ENCODE results near the gene HOXD11.

Gene HOXD11

DNA sequence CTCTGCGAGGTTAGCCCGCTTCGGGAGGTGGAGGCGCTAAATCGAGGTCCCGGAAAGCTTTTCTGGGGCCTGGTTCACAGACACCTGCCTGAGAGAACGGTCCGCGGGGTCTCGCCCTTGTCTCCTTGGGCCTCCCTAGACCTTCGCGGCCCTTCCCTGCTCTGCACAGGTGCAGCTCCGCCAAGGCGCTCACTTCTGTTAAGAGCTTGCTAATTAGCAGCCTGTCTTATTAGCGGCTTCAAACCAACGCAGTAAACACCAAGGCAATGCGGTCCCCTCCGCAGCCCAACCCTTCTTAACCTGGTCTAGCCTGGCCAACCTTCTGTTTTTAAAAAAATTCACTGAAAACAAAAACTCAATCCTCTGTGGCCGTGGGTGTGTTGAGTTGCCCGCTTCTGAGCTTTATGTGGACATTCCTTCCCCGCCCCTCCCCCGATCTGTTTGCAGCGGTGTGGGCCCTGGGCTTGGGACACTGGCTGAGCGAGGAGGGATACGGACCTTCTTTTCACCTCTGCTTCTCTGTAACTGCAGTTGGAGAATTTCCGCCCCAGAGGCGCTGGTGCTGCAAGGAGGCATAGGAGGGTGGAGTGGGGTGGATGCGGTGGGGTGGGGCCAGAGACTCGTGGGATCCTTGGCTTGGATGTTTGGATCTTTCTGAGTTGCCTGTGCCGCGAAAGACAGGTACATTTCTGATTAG lies 40.9 kb downstream of the HOXD11 start:
- Histone ChIP-seq H3K4me3 (ENCODE audit: low read length) (no peak overlapping the region), H3K4me1 (ENCODE audit: insufficient read depth, low read length) (no peaks in the 10 kb centered on the region), H3K27me3 (ENCODE audit: insufficient read depth, low read length) (peaks cover 92% of the 10 kb centered on the region), H3K36me3 (ENCODE audit: insufficient read depth, low read length) (no peaks in the 10 kb centered on the region), H2AFZ (ENCODE audit: low read depth, low read length) (no peak overlapping the region), H3K9me3 (ENCODE audit: low read length) (no peaks in the 10 kb centered on the region)

DNA sequence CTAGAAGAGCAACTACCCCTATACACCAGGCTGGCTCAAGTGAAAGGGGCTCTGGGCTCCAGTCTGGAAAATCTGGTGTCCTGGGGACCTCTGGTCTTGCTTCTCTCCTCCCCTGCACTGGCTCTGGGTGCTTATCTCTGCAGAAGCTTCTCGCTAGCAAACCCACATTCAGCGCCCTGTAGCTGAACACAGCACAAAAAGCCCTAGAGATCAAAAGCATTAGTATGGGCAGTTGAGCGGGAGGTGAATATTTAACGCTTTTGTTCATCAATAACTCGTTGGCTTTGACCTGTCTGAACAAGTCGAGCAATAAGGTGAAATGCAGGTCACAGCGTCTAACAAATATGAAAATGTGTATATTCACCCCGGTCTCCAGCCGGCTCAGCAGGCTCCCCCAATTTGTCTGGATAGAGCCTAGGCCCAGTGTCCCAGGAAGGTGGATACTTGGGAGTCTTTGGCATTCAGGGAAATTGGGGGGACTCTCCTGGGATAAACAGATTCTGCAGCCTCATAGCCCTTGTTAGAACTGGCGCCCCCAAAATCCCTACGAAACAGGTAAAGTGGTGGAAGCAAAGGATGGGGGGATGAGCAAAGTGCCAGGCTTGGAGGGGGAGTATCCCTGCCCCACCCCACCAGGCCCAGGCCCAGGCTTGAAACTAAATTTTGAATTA lies 41.8 kb downstream of the HOXD11 start:
- H2AFZ ChIP-seq (ENCODE audit: low read depth, low read length): no peak overlapping the region
- H3K4me1 ChIP-seq (ENCODE audit: insufficient read depth, low read length): no peaks in the 10 kb centered on the region
- no peak overlapping the region for H3K4me3 ChIP-seq (ENCODE audit: low read length)
- no peaks in the 10 kb centered on the region for H3K9me3 ChIP-seq (ENCODE audit: low read length)
- H3K36me3 ChIP-seq (ENCODE audit: insufficient read depth, low read length): no peaks in the 10 kb centered on the region
- peaks cover 93% of the 10 kb centered on the region for H3K27me3 ChIP-seq (ENCODE audit: insufficient read depth, low read length)

DNA sequence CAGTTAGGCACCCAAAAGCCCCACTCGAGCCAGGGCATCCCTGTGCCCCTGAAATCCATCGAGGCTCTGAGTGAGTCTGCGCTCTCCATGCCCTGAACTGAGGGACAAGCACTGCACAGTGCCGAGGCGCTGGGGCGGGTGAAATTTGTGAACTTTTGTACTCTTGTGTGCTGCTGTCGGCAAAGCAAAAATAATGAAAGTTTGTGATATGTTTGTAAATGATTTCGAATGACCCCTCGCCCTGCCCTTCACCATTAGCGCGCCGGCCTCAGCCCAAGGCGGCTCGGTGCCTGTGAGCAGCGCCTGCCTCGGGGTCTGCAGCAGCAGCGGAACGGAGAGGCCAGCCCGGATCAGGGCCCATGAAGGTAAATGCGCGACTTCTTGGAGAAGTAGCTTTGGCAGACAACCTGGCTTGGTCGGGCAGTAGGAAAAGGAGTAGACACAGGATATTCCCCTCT lies 42.4 kb downstream of the HOXD11 start:
- Histone ChIP-seq H3K27me3 (ENCODE audit: insufficient read depth, low read length) (peaks cover 95% of the 10 kb centered on the region), H3K4me1 (ENCODE audit: insufficient read depth, low read length) (no peaks in the 10 kb centered on the region), H3K4me3 (ENCODE audit: low read length) (no peak overlapping the region), H3K9me3 (ENCODE audit: low read length) (no peaks in the 10 kb centered on the region), H3K36me3 (ENCODE audit: insufficient read depth, low read length) (no peaks in the 10 kb centered on the region), H2AFZ (ENCODE audit: low read depth, low read length) (no peak overlapping the region)

DNA sequence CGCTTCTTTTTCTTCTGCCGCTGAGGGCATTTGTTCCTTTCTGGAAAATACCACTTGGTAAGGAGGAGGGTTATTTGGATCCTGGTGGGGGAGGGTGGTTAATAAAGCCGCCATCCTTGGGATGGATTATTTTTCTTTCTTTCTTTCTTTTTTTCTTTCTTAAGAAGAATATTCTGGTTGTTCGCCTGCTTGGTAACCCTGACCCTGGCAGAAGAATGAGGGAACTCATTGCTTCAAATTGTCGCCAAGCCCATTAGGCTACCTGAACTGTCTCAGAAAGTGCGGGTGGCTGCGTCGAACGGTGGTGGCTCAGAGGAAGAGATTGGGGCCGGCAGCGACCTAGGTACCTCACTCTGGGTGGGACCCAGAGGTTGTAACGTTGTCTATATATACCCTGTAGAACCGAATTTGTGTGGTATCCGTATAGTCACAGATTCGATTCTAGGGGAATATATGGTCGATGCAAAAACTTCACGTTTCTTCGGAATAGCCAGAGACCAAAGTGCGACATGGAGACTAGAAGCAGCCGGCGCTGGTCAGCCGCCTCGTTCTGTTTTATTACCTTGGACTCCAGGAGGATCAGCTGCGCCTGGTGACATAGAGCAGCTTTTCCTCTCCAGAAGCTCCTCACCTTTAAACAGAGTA lies 43.0 kb downstream of the HOXD11 start:
- Histone ChIP-seq H3K4me1 (ENCODE audit: insufficient read depth, low read length) (no peaks in the 10 kb centered on the region), H3K27me3 (ENCODE audit: insufficient read depth, low read length) (peaks cover 96% of the 10 kb centered on the region)

DNA sequence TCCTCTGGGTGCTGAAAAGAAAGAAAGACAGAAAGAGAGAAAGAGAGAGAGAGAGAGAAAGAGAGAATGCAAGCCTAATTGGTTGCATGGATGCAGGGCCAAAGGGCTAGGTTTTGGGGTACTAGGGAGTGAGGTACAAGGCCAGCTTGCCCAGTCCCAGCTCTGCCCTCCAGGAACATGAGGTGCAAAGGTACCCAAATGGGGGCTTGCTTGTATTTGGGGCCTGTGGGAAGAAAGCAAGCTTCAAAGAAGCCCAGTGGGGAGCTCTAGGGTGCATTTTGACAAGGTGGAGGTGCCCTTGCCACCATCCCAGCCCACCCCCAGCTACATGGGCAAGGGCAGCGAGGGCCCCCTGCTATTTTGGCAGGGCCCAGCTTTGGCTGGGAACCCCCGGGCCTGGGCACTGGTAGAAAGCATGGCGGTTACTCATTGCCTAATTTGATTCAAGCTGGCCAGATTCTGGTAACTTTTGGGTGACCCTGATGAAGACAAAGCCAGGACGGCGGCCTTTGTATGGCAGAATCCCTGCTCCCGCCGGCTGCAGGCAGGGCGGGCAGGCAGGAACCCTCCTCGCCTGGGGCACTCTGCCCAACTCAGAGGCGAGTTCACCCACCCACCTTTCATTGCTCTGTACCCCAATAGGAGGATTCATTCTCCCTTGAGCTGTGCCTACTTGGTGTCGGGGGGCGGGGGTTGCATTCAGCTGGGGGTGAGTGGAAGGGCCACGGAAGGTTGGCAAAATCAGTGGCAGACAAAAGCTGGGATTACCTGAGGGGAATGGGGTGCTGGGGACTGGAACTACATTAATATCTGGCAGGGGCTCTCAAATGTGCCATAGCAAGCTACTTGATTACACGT lies 43.7 kb downstream of the HOXD11 start:
- Histone ChIP-seq H3K9me3 (ENCODE audit: low read length) (no peaks in the 10 kb centered on the region), H2AFZ (ENCODE audit: low read depth, low read length) (no peak overlapping the region), H3K27me3 (ENCODE audit: insufficient read depth, low read length) (peaks cover 96% of the 10 kb centered on the region), H3K36me3 (ENCODE audit: insufficient read depth, low read length) (no peaks in the 10 kb centered on the region), H3K4me1 (ENCODE audit: insufficient read depth, low read length) (no peaks in the 10 kb centered on the region), H3K4me3 (ENCODE audit: low read length) (no peak overlapping the region)

More for the DNA sequence above, 43.0 kb downstream of the HOXD11 start:
- no peaks in the 10 kb centered on the region for H3K36me3 ChIP-seq (ENCODE audit: insufficient read depth, low read length)
- no peak overlapping the region for H2AFZ ChIP-seq (ENCODE audit: low read depth, low read length)
- H3K9me3 ChIP-seq (ENCODE audit: low read length): no peaks in the 10 kb centered on the region
- H3K4me3 ChIP-seq (ENCODE audit: low read length): no peak overlapping the region

DNA sequence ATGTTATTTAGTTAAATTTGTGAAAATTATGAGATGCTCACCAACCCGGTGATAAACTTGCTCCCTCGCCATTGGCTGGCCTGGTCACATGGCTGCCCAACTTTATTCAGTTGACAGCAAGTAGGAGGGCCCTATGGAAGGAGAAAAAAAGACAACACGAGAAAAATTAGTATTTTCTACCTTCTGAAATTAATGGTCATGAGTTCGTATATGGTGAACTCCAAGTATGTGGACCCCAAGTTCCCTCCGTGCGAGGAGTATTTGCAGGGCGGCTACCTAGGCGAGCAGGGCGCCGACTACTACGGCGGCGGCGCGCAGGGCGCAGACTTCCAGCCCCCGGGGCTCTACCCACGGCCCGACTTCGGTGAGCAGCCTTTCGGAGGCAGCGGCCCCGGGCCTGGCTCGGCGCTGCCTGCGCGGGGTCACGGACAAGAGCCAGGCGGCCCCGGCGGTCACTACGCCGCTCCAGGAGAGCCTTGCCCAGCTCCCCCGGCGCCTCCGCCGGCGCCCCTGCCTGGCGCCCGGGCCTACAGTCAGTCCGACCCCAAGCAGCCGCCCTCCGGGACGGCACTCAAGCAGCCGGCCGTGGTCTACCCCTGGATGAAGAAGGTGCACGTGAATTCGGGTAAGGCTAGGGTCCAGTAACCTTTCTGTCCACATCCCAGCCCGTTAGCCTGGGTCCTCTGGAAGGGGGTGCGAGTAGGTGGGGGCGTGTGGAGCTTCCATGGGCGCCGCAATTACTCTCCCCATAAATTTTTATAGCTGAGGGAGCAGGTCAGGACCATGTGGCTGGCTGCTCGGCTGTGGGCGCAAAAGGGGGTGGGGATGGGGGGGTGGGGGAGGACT lies 44.6 kb downstream of the HOXD11 start, which contains the start of gene HOXD4:
Gene HOXD4 (plus strand): TSS at position 109 of the 846 bp plus-strand sequence. CDS start 84 bp downstream, at position 193.
- H3K27me3 ChIP-seq (ENCODE audit: insufficient read depth, low read length): peaks cover 96% of the 10 kb centered on the region
- no peak within 1 kb of the TSS for H2AFZ ChIP-seq (ENCODE audit: low read depth, low read length)
- H3K36me3 ChIP-seq (ENCODE audit: insufficient read depth, low read length): no peaks in the 10 kb centered on the region
- H3K4me1 ChIP-seq (ENCODE audit: insufficient read depth, low read length): no peaks in the 10 kb centered on the region
- H3K9me3 ChIP-seq (ENCODE audit: low read length): no peaks in the 10 kb centered on the region
- no peak within 1 kb of the TSS for H3K4me3 ChIP-seq (ENCODE audit: low read length)

DNA sequence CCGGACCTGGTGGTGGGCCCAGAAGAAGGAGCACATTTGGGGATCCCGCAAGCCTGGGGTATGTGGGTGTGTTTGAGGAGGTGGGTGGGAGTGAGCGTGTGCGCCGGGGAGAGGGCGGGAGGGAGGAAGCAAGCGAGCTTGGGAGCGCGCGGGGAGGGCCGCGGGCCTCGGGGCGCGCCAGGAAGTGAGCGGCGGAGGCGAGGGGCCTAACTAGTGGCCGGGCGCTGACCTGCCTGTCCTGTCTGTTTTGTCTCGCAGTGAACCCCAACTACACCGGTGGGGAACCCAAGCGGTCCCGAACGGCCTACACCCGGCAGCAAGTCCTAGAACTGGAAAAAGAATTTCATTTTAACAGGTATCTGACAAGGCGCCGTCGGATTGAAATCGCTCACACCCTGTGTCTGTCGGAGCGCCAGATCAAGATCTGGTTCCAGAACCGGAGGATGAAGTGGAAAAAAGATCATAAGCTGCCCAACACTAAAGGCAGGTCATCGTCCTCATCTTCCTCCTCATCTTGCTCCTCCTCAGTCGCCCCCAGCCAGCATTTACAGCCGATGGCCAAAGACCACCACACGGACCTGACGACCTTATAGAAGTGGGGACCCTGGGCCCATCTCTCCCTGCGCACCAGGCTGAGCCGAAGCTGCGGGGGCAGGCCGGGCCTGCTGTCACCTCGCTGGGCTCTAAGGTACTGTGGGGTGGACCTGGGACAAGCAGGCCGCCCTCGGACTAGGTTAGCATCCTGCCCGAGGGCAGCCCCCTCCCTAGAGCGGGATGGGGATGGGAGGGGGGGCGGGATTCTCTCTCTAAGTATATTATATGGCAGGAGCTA lies 45.5 kb downstream of the HOXD11 start:
- no peak overlapping the region for H2AFZ ChIP-seq (ENCODE audit: low read depth, low read length)
- H3K4me3 ChIP-seq (ENCODE audit: low read length): no peak overlapping the region
- H3K36me3 ChIP-seq (ENCODE audit: insufficient read depth, low read length): no peaks in the 10 kb centered on the region
- no peaks in the 10 kb centered on the region for H3K9me3 ChIP-seq (ENCODE audit: low read length)
- peaks cover 96% of the 10 kb centered on the region for H3K27me3 ChIP-seq (ENCODE audit: insufficient read depth, low read length)
- H3K4me1 ChIP-seq (ENCODE audit: insufficient read depth, low read length): peaks cover 8% of the 10 kb centered on the region

DNA sequence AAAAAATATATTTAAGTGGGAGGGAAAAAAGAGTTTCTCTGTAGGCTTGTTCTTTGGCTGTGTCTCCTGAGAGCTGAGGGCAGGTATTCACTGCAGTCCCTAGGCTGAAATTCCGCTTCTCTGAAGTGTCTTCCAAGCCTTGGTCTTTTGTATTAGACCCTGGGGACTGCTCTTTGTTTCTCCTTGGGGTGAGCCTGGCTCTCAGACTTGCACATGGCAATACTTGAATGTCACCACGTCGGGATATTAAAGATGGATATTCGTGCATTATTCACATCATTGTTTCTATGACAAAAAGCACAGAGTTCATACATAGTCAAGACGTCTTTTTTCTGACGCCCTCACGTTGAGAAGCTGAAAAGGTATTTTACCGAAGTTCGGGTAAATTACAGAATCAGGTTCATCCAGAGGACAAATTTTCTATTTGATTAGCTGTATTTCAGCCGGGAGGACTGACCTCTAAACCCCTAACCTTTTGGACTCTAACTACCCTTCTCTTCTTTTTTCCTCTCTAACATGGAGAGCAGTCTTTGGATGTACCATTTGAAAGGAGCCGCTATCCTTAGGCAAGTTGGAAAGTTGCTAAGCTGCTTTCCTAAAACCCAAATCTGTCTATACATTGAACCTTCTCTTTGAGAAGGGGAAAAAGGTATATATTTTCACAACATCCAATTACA lies 47.6 kb downstream of the HOXD11 start:
- Histone ChIP-seq H2AFZ (ENCODE audit: low read depth, low read length) (no peak overlapping the region), H3K9me3 (ENCODE audit: low read length) (no peaks in the 10 kb centered on the region), H3K27me3 (ENCODE audit: insufficient read depth, low read length) (peaks cover 95% of the 10 kb centered on the region), H3K4me1 (ENCODE audit: insufficient read depth, low read length) (peaks cover 18% of the 10 kb centered on the region), H3K4me3 (ENCODE audit: low read length) (no peak overlapping the region), H3K36me3 (ENCODE audit: insufficient read depth, low read length) (no peaks in the 10 kb centered on the region)

DNA sequence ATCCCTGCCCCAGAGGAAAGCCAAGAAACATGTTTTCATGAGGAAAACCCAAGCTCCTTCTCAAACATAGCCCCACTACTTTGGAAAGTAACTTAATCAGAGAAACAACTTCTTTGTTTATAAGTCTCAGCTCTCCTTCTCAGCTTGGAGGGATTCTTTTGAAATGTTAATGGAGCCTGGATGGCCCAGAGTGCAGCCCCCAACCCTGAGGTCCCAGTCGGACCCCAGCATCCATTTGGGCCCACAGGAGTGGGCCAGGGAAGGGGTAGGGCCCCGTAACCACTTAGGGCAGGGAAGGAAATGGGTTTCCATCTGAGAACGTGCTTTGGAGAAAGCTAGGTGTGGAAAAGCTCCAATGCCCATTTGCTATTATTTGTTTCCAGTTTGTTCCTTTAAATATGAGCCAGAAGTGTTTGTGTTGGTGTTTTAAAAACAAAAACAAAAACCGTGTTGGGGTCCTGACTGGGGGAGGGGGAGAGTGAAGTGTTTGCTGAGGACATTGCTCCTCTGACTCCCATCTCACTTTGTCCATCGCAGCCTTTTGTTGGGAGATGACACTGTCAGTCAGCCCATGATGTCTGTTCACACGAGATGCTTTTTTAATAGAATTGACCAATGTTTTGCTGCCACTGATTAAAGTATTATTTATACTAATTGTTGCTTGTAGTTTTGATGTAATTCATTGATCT lies 48.4 kb downstream of the HOXD11 start:
- no peak overlapping the region for H3K4me3 ChIP-seq (ENCODE audit: low read length)
- peaks cover 18% of the 10 kb centered on the region for H3K4me1 ChIP-seq (ENCODE audit: insufficient read depth, low read length)
- H3K36me3 ChIP-seq (ENCODE audit: insufficient read depth, low read length): no peaks in the 10 kb centered on the region
- no peaks in the 10 kb centered on the region for H3K9me3 ChIP-seq (ENCODE audit: low read length)
- H2AFZ ChIP-seq (ENCODE audit: low read depth, low read length): no peak overlapping the region
- peaks cover 95% of the 10 kb centered on the region for H3K27me3 ChIP-seq (ENCODE audit: insufficient read depth, low read length)

DNA sequence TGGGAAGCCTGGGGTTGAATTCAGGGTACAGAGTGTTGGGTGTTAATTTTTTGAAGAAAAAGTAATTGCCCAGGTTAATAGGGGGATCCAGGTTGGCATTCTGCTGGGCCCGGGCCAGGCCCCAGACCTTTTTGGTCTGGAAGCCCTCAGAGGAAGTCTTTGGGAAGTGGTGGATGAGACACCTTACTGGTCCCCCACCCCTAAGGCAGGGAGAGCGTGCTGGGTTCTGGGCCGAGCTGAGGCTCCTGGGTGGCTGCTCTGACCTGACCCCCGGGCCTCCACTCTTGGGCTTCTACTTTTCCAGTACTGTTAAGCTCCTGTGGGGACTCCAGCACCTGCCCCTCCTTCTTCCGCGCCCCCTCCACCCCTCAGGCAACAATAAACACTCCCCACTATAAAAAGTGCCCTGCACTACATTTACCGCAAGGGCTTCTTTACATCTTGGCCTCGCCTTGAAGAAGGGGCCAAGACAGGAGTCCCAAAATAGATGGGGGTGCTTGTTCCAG lies 49.3 kb downstream of the HOXD11 start:
- Histone ChIP-seq H2AFZ (ENCODE audit: low read depth, low read length) (peak overlapping the region; percentile 80), H3K4me3 (ENCODE audit: low read length) (no peak overlapping the region), H3K4me1 (ENCODE audit: insufficient read depth, low read length) (peaks cover 18% of the 10 kb centered on the region), H3K27me3 (ENCODE audit: insufficient read depth, low read length) (peaks cover 94% of the 10 kb centered on the region), H3K9me3 (ENCODE audit: low read length) (peaks cover 2% of the 10 kb centered on the region), H3K36me3 (ENCODE audit: insufficient read depth, low read length) (no peaks in the 10 kb centered on the region)
